Measurements from ENCODE around the gene ZSCAN29.

ZSCAN29 gene

DNA sequence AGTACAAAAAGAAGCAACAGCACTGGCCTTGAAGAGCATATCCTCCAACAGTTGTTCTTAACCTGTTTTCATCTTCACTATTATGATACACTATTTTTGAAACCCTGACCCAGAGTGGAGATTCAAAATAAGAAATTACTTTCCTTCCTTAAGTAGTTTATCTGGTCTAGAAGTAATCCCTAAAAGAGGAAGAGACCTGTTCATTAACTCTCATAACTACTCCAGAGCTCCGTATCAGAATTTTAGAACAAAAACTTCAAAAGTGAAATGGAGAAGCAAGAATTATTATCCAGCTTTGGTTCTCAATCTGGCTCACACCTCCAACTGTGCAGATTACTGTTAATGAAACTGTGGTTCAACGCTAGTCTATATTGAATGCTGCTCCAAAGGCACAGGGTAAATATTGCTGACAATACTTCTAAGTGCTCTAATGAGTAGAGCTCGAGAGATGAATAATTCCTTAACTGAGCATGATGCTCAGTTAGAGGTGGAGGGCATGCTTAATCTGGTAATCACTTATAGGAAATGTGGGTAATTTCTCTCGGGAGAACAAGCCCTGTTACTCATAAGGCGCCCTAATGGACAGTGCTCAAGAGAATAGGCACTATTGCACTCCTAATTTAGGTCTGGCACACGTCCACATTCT, 45.7 kb downstream of the ZSCAN29 start:
- DNase-seq (ENCODE audit: low read depth): no peak
- no peak overlapping the region for H3K4me3 ChIP-seq (ENCODE audit: low read depth, low read length)
- TF ChIP-seq, protein P1, sequence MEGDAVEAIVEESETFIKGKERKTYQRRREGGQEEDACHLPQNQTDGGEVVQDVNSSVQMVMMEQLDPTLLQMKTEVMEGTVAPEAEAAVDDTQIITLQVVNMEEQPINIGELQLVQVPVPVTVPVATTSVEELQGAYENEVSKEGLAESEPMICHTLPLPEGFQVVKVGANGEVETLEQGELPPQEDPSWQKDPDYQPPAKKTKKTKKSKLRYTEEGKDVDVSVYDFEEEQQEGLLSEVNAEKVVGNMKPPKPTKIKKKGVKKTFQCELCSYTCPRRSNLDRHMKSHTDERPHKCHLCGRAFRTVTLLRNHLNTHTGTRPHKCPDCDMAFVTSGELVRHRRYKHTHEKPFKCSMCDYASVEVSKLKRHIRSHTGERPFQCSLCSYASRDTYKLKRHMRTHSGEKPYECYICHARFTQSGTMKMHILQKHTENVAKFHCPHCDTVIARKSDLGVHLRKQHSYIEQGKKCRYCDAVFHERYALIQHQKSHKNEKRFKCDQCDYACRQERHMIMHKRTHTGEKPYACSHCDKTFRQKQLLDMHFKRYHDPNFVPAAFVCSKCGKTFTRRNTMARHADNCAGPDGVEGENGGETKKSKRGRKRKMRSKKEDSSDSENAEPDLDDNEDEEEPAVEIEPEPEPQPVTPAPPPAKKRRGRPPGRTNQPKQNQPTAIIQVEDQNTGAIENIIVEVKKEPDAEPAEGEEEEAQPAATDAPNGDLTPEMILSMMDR (IDR thresholded peaks at IDR 0.05; ENCODE audit: low read depth, low read length, missing control alignments): no peak

DNA sequence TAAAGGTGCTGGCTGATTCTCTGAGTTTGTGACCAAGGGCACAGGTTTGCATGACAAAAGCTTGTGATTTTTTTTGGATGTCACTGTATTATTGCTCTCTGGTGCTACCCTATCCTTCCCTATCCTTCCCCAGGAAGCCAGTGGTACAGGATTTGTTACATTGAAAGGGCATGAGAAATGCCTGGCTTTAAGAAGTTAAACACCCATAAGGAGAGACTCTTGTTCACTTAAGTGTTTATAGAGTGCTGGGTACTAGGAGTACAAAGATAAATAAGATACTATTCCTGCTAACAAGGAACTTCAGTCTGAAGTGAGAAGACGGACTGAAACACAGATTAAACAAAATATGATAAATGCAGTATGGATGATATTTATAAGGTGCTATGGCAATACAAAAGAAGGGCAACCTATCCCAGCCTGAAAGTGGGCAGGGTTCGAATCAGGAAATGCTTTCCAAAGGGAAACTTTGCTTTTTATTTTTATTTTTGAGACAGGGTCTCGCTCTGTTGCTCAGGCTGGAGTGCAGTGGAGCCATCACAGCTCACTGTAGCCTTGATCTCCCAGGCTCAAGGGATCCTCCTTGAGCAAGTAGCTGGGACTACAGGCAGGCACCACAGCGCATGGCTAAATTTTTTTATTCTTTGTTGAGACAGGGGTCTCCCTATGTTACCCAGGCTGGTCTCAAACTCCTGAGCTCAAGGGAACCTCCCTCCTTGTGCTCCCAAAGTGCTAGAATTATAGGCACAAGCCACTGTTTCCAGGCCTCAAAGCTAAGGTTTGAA, 51.7 kb downstream of the ZSCAN29 start:
- no peak overlapping the region for H3K4me3 ChIP-seq (ENCODE audit: low read depth, low read length)
- no peak for DNase-seq (ENCODE audit: low read depth)
- TF ChIP-seq, protein P1 (IDR thresholded peaks at IDR 0.05; ENCODE audit: low read depth, low read length, missing control alignments): no peak

DNA sequence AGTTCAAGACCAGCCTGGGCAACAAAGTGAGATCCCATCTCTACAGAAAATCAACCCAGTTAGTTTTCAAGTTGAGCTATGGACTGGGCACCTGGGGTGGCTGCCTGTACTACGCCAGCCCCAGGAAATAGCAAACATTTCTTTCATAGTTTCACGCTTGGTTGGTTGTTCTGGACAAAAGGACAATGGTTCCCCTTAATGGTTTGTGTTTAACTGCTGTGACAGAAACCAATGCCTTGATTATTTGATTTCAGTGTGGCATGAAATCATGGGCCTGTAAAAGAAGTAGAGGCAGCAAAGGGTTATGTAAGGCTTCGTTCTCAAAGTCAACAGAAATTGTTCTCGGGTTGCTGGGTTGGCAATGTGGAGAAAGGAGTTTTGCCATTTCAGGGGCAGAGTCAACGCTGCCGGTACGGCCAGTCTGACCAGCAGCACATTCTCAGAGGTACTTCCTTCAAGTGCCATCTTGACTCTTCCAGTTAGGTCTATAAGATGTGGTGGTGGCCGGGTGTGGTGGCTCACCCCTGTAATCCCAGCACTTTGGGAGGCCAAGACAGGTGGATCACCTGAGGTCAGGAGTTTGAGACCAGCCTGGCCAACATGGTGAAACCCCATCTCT, 53.2 kb downstream of the ZSCAN29 start:
- H3K4me3 ChIP-seq (ENCODE audit: low read depth, low read length): no peak overlapping the region
- TF ChIP-seq, protein P1 (IDR thresholded peaks at IDR 0.05; ENCODE audit: low read depth, low read length, missing control alignments): no peak
- no peak for DNase-seq (ENCODE audit: low read depth)

DNA sequence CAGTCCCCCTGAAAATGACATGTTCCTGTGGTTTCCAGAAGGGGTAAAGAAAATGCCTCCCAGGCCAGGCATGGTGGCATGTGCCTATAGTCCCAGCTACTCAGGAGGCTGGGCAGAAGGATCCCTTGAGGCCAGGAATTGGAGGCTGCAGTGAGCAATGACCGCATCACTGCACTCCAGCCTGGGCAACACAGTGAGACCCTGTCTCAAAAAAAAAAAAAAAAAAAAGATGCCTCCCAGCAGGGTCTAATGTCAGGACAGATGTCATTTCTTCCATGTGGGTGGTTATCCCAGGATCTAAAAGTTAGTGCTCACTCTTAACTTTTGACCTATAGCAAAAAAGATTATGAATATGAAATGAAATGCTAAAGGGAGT, 53.9 kb downstream of the ZSCAN29 start:
- DNase-seq (ENCODE audit: low read depth): no peak
- TF ChIP-seq, protein P1 (IDR thresholded peaks at IDR 0.05; ENCODE audit: low read depth, low read length, missing control alignments): no peak
- no peak overlapping the region for H3K4me3 ChIP-seq (ENCODE audit: low read depth, low read length)

DNA sequence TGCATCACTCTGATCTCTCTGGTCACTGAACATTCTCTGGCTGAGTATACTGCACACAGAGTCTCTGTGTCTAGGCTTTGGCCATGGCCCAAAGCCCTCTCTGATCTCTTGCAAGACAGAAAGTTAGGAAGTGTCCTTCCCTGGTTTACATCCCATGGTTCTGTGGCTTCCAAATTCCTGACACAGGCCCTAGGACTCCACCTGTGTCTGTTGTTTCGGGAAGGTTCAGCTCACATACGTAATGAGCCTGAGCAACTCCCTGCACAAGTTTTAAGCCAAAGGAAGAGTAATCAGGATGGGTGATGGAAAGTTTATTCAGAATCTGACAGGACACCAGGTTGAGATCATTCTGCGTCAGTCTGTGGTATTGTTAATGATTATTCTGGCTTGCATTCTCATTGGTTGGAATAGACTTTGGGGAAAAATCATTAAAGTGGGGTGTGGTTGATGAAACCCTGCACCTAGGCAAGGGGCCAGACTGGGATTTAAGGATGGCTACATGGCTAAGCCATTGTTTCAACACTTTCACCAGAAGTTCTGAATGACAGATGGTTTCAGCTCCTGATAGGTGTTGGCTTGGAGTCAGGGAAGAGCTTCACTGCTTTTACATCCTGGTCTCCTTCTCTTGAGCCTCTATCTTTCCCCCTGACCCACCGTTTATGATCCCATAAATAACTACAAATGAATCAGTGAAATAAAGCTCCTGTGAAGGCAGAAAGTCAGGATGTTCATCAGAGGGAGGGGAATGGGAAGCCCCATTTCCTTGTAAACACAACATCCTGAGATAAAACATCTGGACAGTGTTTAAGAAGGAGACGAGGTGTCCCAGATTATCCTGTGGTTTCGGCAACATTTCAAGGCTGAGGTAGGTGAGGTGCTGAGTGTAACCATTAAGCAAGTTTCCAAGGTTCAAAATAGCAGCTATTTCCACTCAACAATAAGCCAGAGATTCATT, 54.5 kb downstream of the ZSCAN29 start:
- TF ChIP-seq, protein P1 (IDR thresholded peaks at IDR 0.05; ENCODE audit: low read depth, low read length, missing control alignments): no peak
- no peak overlapping the region for H3K4me3 ChIP-seq (ENCODE audit: low read depth, low read length)
- no peak for DNase-seq (ENCODE audit: low read depth)

DNA sequence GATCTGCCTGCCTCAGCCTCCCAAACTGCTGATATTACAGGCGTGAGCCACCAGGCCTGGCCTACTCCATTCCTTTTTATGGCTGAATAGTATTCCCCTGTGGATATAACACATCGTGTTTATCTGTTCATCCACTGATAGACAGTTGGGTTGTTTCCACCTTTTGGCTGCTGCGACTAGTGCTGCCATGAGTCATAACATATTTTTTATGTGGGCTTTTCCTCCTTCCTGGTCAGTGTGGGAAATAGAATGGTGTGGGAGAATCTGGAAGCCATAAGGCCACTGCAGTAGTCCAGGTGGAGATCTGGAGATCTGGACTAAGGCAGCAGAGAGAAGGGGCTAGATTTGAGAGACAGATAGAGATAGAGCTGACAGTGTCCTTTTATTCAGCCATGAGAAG, 56.7 kb downstream of the ZSCAN29 start:
- TF ChIP-seq, protein P1 (IDR thresholded peaks at IDR 0.05; ENCODE audit: low read depth, low read length, missing control alignments): no peak
- no peak for DNase-seq (ENCODE audit: low read depth)

More for the DNA sequence above, 56.7 kb downstream of the ZSCAN29 start:
- no peak overlapping the region for H3K4me3 ChIP-seq (ENCODE audit: low read depth, low read length)
